ENCODE measurements around the gene RNPEP. TPM values are rescaled to one million over a fixed set of nuclear protein-coding genes. Genes with fewer than 3 reads are reported as not detected.
A peak's percentile ranks its signal among the peaks of the same experiment; 100 is the strongest.
"Not testable (repeated sequence)": the region's sequence is repeated elsewhere in the genome, so short reads cannot be mapped to it uniquely, and the experiment has no call there.

The RNPEP gene
- total RNA-seq, 3 donors from 2014 or later = 71.5 to 151 (median 132) TPM

DNA sequence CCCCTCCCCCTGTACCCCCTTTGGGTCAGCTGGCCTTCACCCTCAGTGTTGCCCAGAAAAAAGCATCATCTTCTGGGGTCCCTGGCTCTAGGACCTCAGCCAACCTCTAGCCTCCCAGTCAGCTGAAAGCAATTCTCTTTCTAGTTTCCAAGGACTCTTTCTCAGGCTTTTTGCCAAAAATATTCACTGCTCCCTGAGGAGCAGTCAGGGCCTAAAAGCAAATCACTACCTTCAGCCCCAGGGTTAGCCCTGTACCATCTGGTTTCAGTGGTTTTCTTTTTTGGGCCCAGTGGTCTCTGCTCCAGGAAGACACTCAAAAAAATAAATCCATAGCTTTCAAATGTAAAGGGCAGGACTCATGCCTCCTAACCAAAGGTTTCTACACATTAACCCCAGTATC lies 33.0 kb upstream of the RNPEP start:
- no peak for DNase-seq

DNA sequence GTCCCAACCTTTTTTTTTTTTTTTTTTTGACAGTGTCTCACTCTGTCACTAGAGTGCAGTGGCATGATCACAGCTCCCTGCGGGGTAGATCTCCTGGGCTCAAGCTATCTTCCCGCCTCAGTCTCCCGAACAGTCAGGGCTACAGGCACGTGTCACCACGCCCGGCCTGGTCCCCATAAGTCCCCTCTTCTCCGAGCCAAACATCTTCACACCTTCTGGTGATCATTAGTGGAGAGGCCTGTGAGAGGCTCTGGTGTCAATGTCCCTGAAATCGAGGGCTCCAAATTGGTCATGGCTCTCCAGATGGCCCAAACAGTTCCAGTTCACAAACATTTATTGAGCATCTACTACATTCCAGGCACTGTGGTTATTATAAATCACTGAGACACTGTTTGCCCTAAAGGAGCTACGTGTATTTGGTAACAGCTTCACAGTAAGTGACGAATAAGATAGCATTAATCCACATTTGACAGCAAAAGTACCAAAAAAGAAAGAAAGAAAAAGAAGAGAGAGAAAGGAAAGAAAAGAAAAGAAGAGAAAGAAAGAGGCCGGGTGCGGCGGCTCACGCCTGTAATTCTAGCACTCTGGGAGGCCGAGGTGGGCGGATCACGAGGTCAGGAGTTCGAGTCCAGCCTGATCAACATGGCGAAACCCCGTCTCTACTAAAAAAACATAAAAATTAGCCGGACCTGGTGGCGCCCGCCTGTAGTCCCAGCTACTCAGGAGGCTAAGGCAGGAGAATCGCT lies 28.0 kb upstream of the RNPEP start:
- Histone ChIP-seq H3K36me3 (ENCODE audit: low read depth) (peaks cover 6% of the 10 kb centered on the region), H3K4me3 (peak overlapping the region; percentile 45), H3K4me1 (ENCODE audit: low read depth) (peaks cover 13% of the 10 kb centered on the region), H3K9me3 (no peaks in the 10 kb centered on the region)
- peak; percentile 2 for ATAC-seq
- peak in 2 of 3 donors; percentile 28 to 47 for DNase-seq
- TF ChIP-seq, protein P1, sequence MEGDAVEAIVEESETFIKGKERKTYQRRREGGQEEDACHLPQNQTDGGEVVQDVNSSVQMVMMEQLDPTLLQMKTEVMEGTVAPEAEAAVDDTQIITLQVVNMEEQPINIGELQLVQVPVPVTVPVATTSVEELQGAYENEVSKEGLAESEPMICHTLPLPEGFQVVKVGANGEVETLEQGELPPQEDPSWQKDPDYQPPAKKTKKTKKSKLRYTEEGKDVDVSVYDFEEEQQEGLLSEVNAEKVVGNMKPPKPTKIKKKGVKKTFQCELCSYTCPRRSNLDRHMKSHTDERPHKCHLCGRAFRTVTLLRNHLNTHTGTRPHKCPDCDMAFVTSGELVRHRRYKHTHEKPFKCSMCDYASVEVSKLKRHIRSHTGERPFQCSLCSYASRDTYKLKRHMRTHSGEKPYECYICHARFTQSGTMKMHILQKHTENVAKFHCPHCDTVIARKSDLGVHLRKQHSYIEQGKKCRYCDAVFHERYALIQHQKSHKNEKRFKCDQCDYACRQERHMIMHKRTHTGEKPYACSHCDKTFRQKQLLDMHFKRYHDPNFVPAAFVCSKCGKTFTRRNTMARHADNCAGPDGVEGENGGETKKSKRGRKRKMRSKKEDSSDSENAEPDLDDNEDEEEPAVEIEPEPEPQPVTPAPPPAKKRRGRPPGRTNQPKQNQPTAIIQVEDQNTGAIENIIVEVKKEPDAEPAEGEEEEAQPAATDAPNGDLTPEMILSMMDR (IDR thresholded peaks at IDR 0.05) = no peak
- intact Hi-C loops (cut with DNase I, micrococcal nuclease) = no loop called here

More for the DNA sequence above, 33.0 kb upstream of the RNPEP start:
- Histone ChIP-seq H3K4me1 (ENCODE audit: low read depth) (no peaks in the 10 kb centered on the region), H3K36me3 (ENCODE audit: low read depth) (no peaks in the 10 kb centered on the region), H3K4me3 (no peak overlapping the region), H3K9me3 (no peaks in the 10 kb centered on the region)
- TF ChIP-seq, protein P1 (IDR thresholded peaks at IDR 0.05) = no peak
- intact Hi-C loops (cut with DNase I, micrococcal nuclease) = loop anchor here in 1 of 2 donors (5.0 kb wide), 1 partner anchor 52 kb away; no protein-coding TSS in a partner anchor
- no peak for ATAC-seq

DNA sequence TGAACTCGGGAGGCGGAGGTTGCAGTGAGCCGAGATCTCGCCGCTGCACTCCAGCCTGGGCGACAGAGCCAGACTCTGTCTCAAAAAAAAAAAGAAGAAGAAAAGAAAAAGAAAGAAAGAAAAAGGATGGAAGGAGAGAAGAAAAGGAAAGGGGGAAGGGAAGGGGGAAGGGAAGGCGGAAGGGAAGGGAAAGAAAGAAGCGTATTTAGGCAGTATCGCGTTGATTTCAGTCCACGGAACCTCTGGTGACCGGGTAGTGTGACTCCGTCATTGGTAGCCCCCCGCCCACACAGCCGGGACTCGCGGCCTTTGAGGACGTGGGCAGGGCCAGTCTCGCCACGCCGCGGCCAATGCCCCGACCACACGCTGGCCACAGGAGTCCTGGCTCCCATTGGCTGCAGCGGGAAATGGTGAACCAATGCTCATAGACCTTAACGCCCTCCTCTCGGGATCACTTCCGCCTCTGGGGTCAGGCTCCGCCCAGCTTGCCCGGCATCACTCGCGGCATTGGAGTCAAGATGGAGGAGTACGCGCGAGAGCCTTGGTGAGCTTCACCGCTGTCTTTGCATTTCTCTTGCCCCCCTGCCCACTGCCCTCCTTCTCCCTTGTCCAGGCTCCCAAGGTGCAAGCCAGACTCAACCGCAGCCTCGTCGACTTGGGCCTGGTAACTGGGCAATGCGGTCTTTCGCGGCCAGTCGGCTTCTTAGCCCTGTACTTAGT lies 27.3 kb upstream of the RNPEP start, which contains the start of gene TIMM17A:
TSS of gene TIMM17A (plus strand) at position 495 of the 720 bp plus-strand sequence. CDS start at position 519, 24 bp downstream.
- Histone ChIP-seq H3K36me3 (ENCODE audit: low read depth) (peaks cover 6% of the 10 kb centered on the region), H3K4me3 (peak within 1 kb of the TSS; percentile 45), H3K4me1 (ENCODE audit: low read depth) (peaks cover 13% of the 10 kb centered on the region), H3K9me3 (no peaks in the 10 kb centered on the region)
- TF ChIP-seq, protein P1 (IDR thresholded peaks at IDR 0.05) = no peak
- intact Hi-C loops (cut with DNase I, micrococcal nuclease) = no loop called here
- DNase-seq = peak; percentile 96 to 97 (median 96)
- ATAC-seq = peak; percentile 100

DNA sequence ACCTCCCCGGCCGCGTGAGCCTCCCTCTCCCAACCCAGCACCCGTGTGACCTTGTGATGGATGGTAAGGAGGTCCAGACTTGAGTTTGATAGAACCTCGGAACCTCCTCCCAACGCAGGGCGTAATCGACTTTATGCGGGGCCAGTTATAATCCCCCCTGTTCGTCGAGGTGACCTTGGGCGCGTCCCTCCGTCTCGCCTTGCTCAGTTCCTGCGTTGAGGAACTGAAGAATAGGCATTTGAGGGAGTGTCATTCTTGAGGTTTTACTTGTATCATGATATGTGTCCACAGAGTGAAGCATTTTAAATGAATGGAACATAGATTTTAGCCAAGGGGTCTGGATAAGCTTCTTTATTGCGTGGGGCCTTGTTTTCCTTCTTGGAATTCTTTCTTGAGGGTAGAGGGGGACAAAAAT lies 26.7 kb upstream of the RNPEP start:
- TF ChIP-seq, protein P1 (IDR thresholded peaks at IDR 0.05) = no peak
- no peak for DNase-seq
- Histone ChIP-seq H3K9me3 (no peaks in the 10 kb centered on the region), H3K36me3 (ENCODE audit: low read depth) (peaks cover 6% of the 10 kb centered on the region), H3K4me3 (peak overlapping the region; percentile 45), H3K4me1 (ENCODE audit: low read depth) (peaks cover 13% of the 10 kb centered on the region)
- peak; percentile 64 for ATAC-seq
- intact Hi-C loops (cut with DNase I, micrococcal nuclease) = no loop called here

DNA sequence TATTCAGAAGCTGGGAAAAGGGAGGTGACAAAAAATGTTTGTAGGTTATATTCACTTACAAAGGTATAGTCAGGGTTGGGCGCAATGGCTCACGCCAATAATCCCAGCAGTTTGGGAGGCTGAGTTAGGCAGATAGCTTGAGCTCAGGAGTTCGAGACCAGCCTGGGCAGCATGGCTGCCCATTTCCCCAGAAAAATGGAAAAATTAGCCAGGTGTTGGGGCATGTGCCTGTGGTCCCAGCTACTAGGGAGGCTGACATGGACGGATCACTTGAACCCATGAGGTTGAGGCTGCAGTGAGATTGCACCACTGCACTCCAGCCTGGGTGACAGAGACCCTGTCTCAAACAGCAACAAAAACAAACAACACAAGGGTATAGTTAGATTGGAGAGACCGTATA lies 24.1 kb upstream of the RNPEP start:
- Histone ChIP-seq H3K4me1 (ENCODE audit: low read depth) (peaks cover 13% of the 10 kb centered on the region), H3K36me3 (ENCODE audit: low read depth) (peaks cover 14% of the 10 kb centered on the region), H3K9me3 (no peaks in the 10 kb centered on the region), H3K4me3 (no peak overlapping the region)
- TF ChIP-seq, protein P1 (IDR thresholded peaks at IDR 0.05) = no peak
- intact Hi-C loops (cut with DNase I, micrococcal nuclease) = no loop called here
- ATAC-seq (no peak), DNase-seq (no peak)

DNA sequence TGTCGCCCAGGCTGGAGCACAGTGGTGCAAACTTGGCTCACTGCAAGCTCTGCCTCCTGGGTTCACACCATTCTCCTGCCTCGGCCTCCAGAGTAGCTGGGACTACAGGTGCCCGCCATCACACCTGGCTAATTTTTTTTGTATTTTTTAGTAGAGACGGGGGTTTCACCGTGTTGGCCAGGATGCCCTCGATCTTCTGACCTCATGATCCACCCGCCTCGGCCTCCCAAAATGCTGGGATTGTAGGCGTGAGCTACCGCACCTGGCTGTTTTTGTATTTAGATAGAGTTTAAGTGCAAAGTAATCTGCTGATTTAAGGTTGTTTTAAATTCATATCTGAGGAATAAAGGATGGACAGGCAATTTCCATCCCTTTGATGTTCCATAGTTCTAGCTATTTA lies 20.1 kb upstream of the RNPEP start:
- DNase-seq; H3K9me3 ChIP-seq; ATAC-seq; intact Hi-C loops (cut with DNase I, micrococcal nuclease); H3K4me1 ChIP-seq (ENCODE audit: low read depth); H3K4me3 ChIP-seq: not testable (repeated sequence)
- peaks cover 23% of the 10 kb centered on the region for H3K36me3 ChIP-seq (ENCODE audit: low read depth)

All from mucosa of descending colon (tissue), 3 donors.